Large intestine (tissue), 3 donors: ENCODE data around the gene RPL37. TPM values are rescaled to one million over a fixed set of nuclear protein-coding genes. Genes with fewer than 3 reads are reported as not detected.
"Not testable (repeated sequence)": the region's sequence is repeated elsewhere in the genome, so short reads cannot be mapped to it uniquely, and the experiment has no call there.

Experiments used
- DNase-seq, 2 donors: peaks; one replicate each; pipeline versions ENCODE4 v3.0.0 to v3.0.0-alpha.2; 2013
- H3K27ac ChIP-seq: one replicate; pipeline ENCODE4 v1.5.1; 2013; ENCODE audit warnings: low read length
- H3K27me3 ChIP-seq: 2 replicates; pipeline ENCODE4 v1.6.1; 2013; ENCODE audit warnings: low read length; ENCODE audit not compliant: control insufficient read depth, insufficient read depth
- H3K36me3 ChIP-seq: 2 replicates; pipeline ENCODE4 v1.6.1; 2013; ENCODE audit warnings: low read length; ENCODE audit not compliant: control insufficient read depth, insufficient read depth
- H3K4me1 ChIP-seq: one replicate; pipeline ENCODE4 v1.6.1; 2013; ENCODE audit warnings: low read length; ENCODE audit not compliant: control insufficient read depth, insufficient read depth
- H3K4me3 ChIP-seq: one replicate; pipeline ENCODE4 v1.5.1; 2013; ENCODE audit warnings: low read length
- H3K9me3 ChIP-seq: one replicate; pipeline ENCODE4 v1.6.1; 2013; ENCODE audit warnings: mild to moderate bottlenecking, low read depth, low read length, moderate library complexity; ENCODE audit not compliant: control insufficient read depth
- WGBS: methylation state at CpG from one replicate; pipeline ENCODE4 v1.1.5; 2013; ENCODE audit warnings: low lambda C conversion rate; ENCODE audit not compliant: insufficient coverage; 5-methylcytosine and 5-hydroxymethylcytosine counted together
- polyA plus RNA-seq: library from polyadenylated mRNA; unstranded; fragments of 120-200 nt; gene quantifications from one replicate; pipeline ENCODE4 v1.2.1, GENCODE V29; 2013

Gene RPL37
- polyA plus RNA-seq, 1 donor, result 2,735 TPM

DNA sequence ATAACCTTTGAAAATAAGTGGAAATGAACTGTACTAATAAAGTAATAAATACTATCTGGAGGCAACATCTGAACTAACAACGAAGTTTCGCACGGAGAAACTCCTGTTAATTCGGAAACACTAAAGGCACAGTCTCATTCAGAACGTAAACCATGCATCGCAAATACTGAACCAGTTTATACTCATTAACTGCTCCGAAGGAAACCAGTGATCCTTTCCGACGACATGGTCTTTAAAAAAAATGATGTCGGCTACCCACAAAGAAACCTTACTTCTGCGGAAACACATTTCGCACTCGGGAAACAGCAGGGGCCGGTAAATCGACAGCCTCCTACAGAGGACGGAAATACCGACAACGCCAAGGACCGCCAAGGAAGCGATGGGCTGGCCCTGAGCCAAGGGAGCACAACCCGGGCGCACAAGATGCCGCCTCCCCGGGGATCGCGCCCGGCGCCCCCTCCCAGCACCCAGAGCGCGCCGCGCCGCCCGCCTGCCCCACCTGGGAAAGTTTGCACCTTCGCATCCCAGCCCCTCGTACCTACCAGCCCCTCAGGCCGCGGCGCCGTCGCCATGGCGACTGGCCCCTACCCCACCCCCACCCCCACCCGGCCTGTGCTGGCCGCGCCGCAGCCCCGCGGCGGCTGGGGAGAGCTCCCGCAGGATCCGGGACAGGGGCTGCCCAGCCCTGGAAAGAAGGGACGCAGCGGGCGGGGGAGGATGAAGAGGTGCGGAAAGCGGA is 37.6 kb downstream of the RPL37 start:
- Histone ChIP-seq H3K27ac (peak overlapping the region; percentile 97), H3K4me3 (peak overlapping the region; percentile 99), H3K9me3 (no peaks in the 10 kb centered on the region), H3K4me1 (peaks cover 6% of the 10 kb centered on the region), H3K36me3 (peaks cover 3% of the 10 kb centered on the region), H3K27me3 (no peaks in the 10 kb centered on the region)
- WGBS, result no CpG with 5 or more reads among the region's 56 CpGs
- DNase-seq, result peak; percentile 58 to 81

DNA sequence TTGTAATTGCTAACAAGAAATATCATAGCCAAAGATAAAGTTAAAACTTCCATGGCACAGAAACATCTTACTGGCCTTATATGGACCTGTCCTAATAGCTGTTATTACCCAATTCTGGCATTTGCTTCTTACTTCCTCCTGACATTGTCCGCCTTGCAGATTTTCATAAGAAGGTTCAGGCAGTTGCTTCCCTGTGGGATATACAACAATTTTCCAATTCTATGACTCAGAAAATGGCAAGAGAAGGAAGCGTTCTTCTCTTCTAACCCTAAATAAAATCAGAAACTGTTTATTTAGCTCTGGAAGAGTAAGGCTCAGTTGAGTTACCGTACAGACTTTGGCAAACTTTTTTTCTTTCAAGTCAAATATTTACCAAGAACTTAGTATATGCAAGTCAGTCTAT is 38.5 kb downstream of the RPL37 start:
- 17% methylated on average over 1 of the region's 3 CpGs for whole genome bisulfite sequencing
- DNase-seq, result peak in 1 of 2 donors; percentile 61
- H3K36me3 ChIP-seq, result peaks cover 3% of the 10 kb centered on the region
- H3K4me1 ChIP-seq, result peaks cover 9% of the 10 kb centered on the region
- H3K4me3 ChIP-seq, result peak overlapping the region; percentile 99
- no peaks in the 10 kb centered on the region for H3K27me3 ChIP-seq
- H3K9me3 ChIP-seq, result no peaks in the 10 kb centered on the region
- peak overlapping the region; percentile 97 for H3K27ac ChIP-seq

DNA sequence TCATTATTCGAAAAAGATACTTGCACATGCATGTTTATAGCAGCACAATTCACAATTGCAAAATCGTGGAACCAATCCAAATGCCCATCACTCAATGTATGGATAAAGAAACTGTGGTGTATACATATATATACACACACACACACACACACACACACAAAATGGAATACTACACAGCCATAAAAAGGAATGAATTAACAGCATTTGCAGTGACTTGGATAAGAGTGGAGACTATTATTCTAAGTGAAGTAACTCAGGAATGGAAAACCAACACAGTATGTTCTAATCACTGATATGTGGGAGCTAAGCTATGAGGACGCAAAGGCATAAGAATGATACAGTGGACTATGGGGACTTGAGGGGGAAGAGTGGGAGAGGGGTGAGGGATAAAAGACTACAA is 40.1 kb downstream of the RPL37 start:
- not testable (repeated sequence) for H3K36me3 ChIP-seq, H3K27me3 ChIP-seq, H3K27ac ChIP-seq, DNase-seq, H3K9me3 ChIP-seq, H3K4me3 ChIP-seq
- 100% methylated on average over 1 of the region's 3 CpGs for WGBS
- H3K4me1 ChIP-seq, result peaks cover 15% of the 10 kb centered on the region

DNA sequence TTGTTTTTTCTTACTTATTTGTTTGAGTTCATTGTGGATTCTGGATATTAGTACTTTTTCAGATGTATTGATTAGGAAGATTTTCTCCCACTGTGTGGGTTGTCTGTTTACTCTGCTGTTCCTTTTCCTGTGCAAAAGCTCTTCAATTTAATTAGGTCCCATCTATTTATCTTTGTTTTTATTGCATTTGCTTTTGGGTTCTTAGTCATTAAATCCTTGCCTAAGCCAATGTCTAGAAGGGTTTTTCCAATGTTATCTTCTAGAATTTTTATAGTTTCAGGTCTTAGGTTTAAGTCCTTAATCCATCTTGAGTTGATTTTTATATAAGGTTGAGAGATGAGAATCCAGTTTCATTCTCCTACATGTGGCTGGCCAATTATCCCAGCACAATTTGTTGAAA is 40.7 kb downstream of the RPL37 start:
- H3K9me3 ChIP-seq, DNase-seq, H3K4me3 ChIP-seq, H3K27ac ChIP-seq, H3K36me3 ChIP-seq, H3K27me3 ChIP-seq: not testable (repeated sequence)
- peaks cover 15% of the 10 kb centered on the region for H3K4me1 ChIP-seq

DNA sequence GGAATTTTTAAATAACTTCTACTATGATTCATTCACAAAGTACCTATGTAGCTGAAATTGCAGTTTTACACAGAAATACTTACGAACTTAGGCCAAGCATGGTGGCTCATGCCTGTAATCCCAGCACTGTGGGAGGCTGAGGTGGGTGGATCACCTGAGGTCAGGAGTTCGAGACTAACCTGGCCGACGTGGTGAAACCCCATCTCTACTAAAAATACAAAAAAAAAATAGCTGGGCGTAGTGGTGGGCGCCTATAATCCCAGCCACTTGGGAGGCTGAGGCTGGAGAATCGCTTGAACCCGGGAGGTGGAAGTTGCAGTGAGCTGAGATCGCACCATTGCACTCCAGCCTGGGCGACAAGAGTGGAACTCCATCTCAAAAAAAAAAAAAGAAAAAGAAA is 42.3 kb downstream of the RPL37 start:
- not testable (repeated sequence) for H3K9me3 ChIP-seq, DNase-seq, H3K36me3 ChIP-seq, H3K4me3 ChIP-seq, H3K27ac ChIP-seq, H3K27me3 ChIP-seq
- 75% methylated on average over 4 of the region's 10 CpGs for WGBS
- H3K4me1 ChIP-seq, result peaks cover 15% of the 10 kb centered on the region

DNA sequence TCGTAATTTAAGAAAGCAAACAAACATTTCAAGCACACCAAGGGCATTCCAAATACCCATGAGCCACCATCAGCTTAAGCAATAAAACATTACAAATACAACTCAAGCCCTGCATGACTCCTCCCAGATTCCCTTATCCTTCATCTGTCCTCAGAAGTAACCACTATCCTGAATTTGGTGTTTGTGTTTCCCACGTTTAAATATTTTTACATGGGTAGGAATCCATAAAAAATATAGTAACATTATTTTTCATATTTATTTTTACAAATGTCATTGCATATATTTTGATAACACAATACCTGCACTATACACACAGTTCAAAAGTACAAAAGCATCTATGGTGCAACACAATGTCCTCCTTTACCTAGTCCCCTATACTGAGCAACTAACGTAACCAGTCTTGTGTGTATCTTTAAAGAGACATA is 43.3 kb downstream of the RPL37 start:
- Histone ChIP-seq H3K27ac (peak overlapping the region; percentile 56), H3K36me3 (peaks cover 3% of the 10 kb centered on the region), H3K27me3 (no peaks in the 10 kb centered on the region), H3K4me1 (peaks cover 15% of the 10 kb centered on the region), H3K4me3 (no peak overlapping the region), H3K9me3 (no peaks in the 10 kb centered on the region)
- peak in 1 of 2 donors; percentile 71 for DNase-seq
- 17% methylated on average over 1 of the region's 3 CpGs for WGBS

DNA sequence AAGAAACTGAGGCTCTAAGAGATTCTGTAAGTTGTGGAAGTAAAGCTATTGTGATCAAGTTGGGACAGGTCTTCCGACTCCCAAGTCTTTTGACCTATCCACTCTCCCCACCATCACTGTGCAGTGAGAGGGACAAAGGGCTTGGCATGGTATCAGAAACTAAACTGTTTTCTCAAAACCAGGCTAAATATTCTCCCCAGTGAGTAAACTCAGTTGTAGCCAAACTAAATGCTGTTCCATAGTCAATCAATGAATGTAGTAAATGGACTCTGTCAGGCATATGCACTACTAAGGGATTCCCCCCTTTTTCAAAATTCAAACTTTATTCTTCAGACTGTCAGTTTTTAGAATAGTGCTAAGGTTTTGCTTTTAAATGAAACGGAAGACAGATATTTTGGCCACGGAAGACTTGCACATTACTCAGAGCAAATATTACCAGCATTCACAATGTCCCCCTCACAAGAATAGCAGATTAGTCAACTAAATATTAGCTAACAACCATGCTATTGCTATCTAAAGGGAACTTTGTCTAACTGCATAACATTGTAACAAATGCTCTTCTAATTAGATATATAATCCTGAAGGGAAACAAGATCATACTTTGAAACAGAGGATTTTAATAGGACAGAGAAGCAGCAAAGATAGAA is 44.0 kb downstream of the RPL37 start:
- no peak for DNase-seq
- H3K4me3 ChIP-seq, result no peak overlapping the region
- WGBS, result no CpG with 5 or more reads among the region's 3 CpGs
- H3K9me3 ChIP-seq, result no peaks in the 10 kb centered on the region
- peaks cover 3% of the 10 kb centered on the region for H3K36me3 ChIP-seq
- H3K4me1 ChIP-seq, result peaks cover 15% of the 10 kb centered on the region
- H3K27me3 ChIP-seq, result no peaks in the 10 kb centered on the region
- peak overlapping the region; percentile 37 for H3K27ac ChIP-seq

DNA sequence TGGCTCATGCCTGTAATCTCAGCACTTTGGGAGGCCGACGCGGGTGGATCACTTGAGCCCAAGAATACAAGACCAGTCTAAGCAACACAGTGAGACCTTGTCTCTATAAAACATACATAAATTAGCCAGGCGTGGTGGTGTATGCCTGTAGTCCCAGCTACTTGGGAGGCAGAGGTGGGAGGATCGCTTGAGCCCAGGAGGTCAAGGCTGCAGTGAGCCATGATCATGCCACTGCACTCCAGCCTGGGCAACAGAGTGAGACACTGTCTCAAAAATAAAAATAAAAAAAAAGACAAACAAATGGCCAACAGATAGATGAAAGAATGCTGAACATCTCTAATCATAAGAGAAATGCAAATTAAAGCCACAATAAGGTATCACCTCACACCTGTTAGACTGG is 46.1 kb downstream of the RPL37 start:
- not testable (repeated sequence) for H3K27ac ChIP-seq, H3K27me3 ChIP-seq, H3K9me3 ChIP-seq, DNase-seq, H3K36me3 ChIP-seq, H3K4me3 ChIP-seq
- no CpG with 5 or more reads among the region's 5 CpGs for WGBS
- peaks cover 22% of the 10 kb centered on the region for H3K4me1 ChIP-seq

DNA sequence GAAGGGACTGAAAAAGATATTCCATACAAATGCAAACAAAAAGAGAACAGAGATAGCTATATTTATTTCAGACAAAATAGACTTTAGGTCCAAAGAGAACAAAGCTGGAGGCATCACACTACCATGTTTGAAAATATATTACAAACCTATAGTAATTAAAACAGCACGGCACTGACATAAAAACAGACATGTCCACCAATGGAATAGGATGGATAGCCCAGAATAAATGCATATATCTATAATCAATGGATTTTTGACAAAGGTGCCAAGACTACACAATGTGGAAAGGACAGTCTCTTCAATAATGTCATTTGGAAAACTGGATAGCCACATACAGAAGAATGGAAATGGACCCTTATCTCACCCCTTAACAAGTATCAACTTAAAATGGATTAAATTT is 47.0 kb downstream of the RPL37 start:
- WGBS, result 100% methylated on average over 1 of the region's 1 CpG
- no peak for DNase-seq
- Histone ChIP-seq H3K4me1 (peaks cover 30% of the 10 kb centered on the region), H3K27ac (no peak overlapping the region), H3K27me3 (no peaks in the 10 kb centered on the region), H3K36me3 (no peaks in the 10 kb centered on the region), H3K9me3 (no peaks in the 10 kb centered on the region), H3K4me3 (no peak overlapping the region)

DNA sequence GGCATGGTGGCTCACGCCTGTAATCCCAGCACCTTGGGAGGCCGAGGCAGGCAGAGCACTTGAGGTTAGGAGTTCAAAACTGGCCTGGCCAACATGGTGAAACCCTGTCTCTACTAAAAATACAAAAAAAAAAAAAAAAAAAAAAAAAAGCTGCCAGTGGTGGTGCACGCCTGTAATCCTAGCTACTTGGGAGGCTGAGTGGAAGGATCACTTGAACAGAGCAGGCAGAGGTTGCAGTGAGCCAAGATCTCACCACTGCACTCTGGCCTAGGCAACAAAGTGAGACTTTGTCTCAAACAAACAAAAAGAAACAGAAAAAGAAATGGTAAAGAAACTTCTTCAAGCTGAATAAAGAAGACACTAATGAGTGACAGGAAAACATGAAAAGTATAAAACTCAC is 48.4 kb downstream of the RPL37 start:
- not testable (repeated sequence) for H3K27me3 ChIP-seq, H3K36me3 ChIP-seq, H3K4me3 ChIP-seq, H3K27ac ChIP-seq, DNase-seq, H3K9me3 ChIP-seq
- peaks cover 28% of the 10 kb centered on the region for H3K4me1 ChIP-seq
- 100% methylated on average over 1 of the region's 3 CpGs for WGBS

DNA sequence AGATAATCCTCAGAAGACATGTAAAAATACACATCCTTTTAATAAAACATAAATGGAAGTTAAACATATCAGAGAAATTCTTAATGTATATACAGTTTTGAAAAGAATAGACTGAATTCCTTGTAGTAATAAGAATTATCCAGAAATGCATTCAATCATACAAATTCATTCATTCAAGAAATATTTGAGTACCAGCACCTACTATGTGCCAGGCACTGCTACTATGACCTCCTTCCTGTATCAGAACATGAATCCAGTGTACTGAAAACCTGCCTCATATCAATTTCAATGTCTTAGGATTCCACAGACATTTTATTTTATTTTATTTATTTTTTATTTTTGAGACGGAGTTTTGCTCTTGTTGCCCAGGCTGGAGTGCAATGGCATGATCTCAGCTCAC is 50.1 kb downstream of the RPL37 start:
- no peaks in the 10 kb centered on the region for H3K27me3 ChIP-seq
- no CpG with 5 or more reads among the region's 1 CpG for WGBS
- no peak for DNase-seq
- H3K27ac ChIP-seq, result peak overlapping the region; percentile 91
- peaks cover 5% of the 10 kb centered on the region for H3K36me3 ChIP-seq
- no peaks in the 10 kb centered on the region for H3K9me3 ChIP-seq
- no peak overlapping the region for H3K4me3 ChIP-seq
- peaks cover 22% of the 10 kb centered on the region for H3K4me1 ChIP-seq
